ENCODE measurements around the gene PIRT.

PIRT gene

DNA sequence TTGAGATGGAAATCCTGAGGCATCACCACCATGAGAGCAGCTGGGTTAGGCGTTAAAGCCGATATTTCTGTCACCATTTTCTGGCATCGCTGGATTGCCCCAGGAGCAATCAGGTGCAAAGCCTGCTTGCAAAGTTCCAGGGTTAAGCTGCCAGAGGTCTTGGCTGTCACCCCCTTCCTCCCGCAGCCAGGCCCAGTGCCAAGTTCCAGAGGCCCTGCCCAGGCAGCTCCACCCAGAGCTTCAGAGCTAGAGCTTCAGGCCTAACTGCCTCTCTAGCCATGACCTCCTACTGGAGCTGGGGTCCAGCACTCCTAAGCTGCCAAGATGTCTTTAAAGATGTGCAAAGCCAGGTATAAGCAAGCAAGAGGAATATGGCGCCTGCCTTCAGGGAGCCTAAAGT, 25.2 kb downstream of the PIRT start:
- in situ Hi-C loops (cut with MboI; ENCODE audit: low sequenced_read_pairs, unreplicated experiment) = no loop called here
- TF ChIP-seq, protein P1, sequence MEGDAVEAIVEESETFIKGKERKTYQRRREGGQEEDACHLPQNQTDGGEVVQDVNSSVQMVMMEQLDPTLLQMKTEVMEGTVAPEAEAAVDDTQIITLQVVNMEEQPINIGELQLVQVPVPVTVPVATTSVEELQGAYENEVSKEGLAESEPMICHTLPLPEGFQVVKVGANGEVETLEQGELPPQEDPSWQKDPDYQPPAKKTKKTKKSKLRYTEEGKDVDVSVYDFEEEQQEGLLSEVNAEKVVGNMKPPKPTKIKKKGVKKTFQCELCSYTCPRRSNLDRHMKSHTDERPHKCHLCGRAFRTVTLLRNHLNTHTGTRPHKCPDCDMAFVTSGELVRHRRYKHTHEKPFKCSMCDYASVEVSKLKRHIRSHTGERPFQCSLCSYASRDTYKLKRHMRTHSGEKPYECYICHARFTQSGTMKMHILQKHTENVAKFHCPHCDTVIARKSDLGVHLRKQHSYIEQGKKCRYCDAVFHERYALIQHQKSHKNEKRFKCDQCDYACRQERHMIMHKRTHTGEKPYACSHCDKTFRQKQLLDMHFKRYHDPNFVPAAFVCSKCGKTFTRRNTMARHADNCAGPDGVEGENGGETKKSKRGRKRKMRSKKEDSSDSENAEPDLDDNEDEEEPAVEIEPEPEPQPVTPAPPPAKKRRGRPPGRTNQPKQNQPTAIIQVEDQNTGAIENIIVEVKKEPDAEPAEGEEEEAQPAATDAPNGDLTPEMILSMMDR (IDR thresholded peaks at IDR 0.05; ENCODE audit: borderline replicate concordance, control extremely low read depth, extremely low read depth, insufficient read depth, missing control alignments) = no peak

DNA sequence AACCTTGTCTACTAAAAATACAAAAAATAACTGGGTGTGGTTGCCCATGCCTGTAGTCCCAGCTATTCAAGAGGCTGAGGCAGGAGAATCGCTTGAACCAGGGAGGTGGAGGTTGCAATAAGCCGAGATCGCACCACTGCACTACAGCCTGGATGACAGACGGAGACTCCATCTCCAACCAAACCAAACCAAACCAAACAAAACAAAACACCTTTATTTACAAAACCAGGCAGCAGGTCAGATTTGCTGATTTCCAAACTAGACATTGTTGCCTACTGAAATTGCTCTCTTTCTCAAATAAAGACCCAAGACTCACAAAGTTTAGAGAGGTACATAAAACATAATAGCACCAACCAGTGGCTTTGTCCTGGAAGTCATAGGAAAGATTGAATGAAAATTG, 28.3 kb downstream of the PIRT start:
- TF ChIP-seq, protein P1 (IDR thresholded peaks at IDR 0.05; ENCODE audit: borderline replicate concordance, control extremely low read depth, extremely low read depth, insufficient read depth, missing control alignments) = no peak
- in situ Hi-C loops (cut with MboI; ENCODE audit: low sequenced_read_pairs, unreplicated experiment) = no loop called here

More for the DNA sequence above, 25.2 kb downstream of the PIRT start:
- no peak for DNase-seq (ENCODE audit: low spot score)

DNA sequence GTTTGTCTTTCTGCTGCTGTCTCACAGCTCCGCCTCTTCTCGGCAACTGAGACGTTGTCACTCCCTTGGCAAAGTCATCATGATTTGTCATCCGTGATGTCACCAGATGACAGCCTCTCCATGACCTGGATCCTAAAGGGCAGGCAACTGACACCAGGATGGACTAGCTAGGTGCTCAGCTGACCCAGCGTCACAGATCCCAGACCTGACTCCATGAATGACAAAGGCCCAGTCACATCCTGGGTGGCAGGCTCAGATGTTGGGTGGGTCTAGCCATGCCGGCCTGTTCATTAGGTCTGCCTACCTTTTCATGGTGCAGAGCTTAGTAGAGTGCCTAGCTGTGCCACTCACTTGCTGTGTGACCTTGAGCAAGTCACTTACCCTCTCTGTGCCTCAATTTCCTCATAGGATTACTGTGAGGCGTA, 30.2 kb downstream of the PIRT start:
- TF ChIP-seq, protein P1 (IDR thresholded peaks at IDR 0.05; ENCODE audit: borderline replicate concordance, control extremely low read depth, extremely low read depth, insufficient read depth, missing control alignments) = no peak
- DNase-seq (ENCODE audit: low spot score) = no peak
- in situ Hi-C loops (cut with MboI; ENCODE audit: low sequenced_read_pairs, unreplicated experiment) = no loop called here

More for the DNA sequence above, 28.3 kb downstream of the PIRT start:
- no peak for DNase-seq (ENCODE audit: low spot score)

DNA sequence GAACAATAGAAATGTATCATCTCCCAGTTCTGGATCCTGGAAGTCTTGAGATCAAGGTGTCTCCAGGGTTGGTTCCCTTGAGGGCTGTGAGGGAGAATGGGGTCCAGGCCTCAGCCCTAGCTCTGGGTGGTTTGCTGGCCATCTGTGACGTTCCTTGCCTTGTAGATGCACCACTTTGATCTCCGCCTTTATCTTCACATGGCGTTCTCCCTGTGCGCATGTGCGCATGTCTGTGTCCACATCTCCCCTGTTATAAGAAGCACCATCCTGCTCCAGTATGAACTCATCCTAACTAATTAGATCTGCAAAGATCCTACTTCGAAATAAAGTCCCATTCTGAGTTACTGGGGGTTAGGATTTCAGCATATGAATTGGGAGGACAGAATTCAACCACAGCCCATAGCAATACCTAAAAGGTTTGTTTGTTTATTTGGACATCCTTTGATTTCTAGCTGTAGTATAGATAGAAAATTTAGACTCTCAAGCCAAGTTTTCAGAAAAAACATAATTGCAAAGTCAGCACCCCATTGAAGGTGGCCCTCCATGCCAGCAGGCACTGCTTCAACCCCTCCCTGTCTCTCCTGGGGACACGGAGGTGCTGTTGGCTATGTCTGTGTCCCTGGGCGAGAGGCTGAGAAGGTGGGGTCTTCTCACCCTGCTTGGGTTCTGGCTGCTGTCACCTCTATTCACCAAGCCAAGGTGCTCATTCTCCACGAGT, 31.2 kb downstream of the PIRT start:
- in situ Hi-C loops (cut with MboI; ENCODE audit: low sequenced_read_pairs, unreplicated experiment) = no loop called here
- no peak for DNase-seq (ENCODE audit: low spot score)
- TF ChIP-seq, protein P1 (IDR thresholded peaks at IDR 0.05; ENCODE audit: borderline replicate concordance, control extremely low read depth, extremely low read depth, insufficient read depth, missing control alignments) = no peak

DNA sequence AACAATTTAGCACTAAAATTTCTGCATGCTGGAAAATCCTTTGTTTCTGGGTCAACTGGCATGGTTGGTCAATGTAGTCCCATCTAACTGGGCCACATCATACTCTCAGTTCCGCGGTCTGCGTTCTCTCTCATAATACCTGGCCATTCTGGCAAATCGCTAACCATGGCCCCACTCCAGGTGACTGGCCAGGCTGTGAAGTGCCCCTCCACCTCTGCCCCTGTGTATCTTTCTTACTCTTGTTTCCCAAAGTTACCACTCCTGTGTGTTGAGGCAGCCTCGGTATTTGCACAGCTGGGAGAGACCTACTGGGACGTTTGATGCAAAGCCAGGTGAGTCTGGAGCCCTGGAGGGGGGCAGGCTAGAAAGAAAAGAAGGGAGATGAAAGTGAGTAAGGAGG, 32.0 kb downstream of the PIRT start:
- no peak for DNase-seq (ENCODE audit: low spot score)
- in situ Hi-C loops (cut with MboI; ENCODE audit: low sequenced_read_pairs, unreplicated experiment) = no loop called here
- TF ChIP-seq, protein P1 (IDR thresholded peaks at IDR 0.05; ENCODE audit: borderline replicate concordance, control extremely low read depth, extremely low read depth, insufficient read depth, missing control alignments) = no peak

DNA sequence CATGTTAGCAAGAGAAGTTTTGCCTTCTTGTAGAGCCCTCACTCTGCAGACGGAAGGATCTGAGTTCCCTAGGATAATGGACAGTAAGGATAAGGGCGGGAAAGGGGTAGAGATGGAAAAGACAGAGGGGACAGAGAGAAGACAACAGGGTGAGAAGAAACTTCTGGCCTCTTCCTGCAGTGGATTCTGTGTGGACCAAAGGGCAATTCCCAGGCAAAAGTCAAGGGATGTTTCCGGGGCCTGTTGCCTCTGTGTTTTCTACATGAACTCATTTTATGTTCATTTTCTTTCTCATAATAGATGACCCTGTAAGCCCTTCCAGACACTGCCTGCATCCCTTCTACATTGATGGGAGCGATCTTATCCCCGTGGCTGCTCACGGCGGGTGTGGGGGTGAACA, 33.3 kb downstream of the PIRT start:
- in situ Hi-C loops (cut with MboI; ENCODE audit: low sequenced_read_pairs, unreplicated experiment) = no loop called here
- TF ChIP-seq, protein P1 (IDR thresholded peaks at IDR 0.05; ENCODE audit: borderline replicate concordance, control extremely low read depth, extremely low read depth, insufficient read depth, missing control alignments) = no peak
- no peak for DNase-seq (ENCODE audit: low spot score)
